Measurements from ENCODE around the gene ADAMTS7. TPM values are rescaled to one million over a fixed set of nuclear protein-coding genes. Genes with fewer than 3 reads are reported as not detected.
"Not testable (repeated sequence)": the region's sequence is repeated elsewhere in the genome, so short reads cannot be mapped to it uniquely, and the experiment has no call there.

The ADAMTS7 gene
- total RNA-seq, 1 donor, result 34.0 TPM

- Histone ChIP-seq H3K79me2 (ENCODE audit: insufficient read depth, low read length) (no peaks in the 10 kb centered on the region), H4K20me1 (ENCODE audit: insufficient read depth, low read length) (no peaks in the 10 kb centered on the region), H3K27ac (ENCODE audit: low read depth, low read length) (no peak overlapping the region), H3K36me3 (ENCODE audit: insufficient read depth, low read length) (no peaks in the 10 kb centered on the region), H2AFZ (ENCODE audit: low read length) (no peak overlapping the region), H3K27me3 (ENCODE audit: insufficient read depth, low read length) (no peaks in the 10 kb centered on the region), H3K4me3 (ENCODE audit: insufficient read depth, low read length) (no peak overlapping the region), H3K9me3 (ENCODE audit: low read depth, low read length) (no peaks in the 10 kb centered on the region), H3K4me2 (ENCODE audit: insufficient read depth, low read length) (no peak overlapping the region), H3K4me1 (ENCODE audit: insufficient read depth, low read length) (peaks cover 5% of the 10 kb centered on the region)
- TF ChIP-seq, protein P1, sequence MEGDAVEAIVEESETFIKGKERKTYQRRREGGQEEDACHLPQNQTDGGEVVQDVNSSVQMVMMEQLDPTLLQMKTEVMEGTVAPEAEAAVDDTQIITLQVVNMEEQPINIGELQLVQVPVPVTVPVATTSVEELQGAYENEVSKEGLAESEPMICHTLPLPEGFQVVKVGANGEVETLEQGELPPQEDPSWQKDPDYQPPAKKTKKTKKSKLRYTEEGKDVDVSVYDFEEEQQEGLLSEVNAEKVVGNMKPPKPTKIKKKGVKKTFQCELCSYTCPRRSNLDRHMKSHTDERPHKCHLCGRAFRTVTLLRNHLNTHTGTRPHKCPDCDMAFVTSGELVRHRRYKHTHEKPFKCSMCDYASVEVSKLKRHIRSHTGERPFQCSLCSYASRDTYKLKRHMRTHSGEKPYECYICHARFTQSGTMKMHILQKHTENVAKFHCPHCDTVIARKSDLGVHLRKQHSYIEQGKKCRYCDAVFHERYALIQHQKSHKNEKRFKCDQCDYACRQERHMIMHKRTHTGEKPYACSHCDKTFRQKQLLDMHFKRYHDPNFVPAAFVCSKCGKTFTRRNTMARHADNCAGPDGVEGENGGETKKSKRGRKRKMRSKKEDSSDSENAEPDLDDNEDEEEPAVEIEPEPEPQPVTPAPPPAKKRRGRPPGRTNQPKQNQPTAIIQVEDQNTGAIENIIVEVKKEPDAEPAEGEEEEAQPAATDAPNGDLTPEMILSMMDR (IDR thresholded peaks at IDR 0.05; ENCODE audit: extremely low read depth, low read depth, low read length), result no peak
- DNase-seq (ENCODE audit: insufficient read length, low spot score, missing footprints), result no peak
These were observed 35.8 kb downstream of the ADAMTS7 start for GRCh38 chr15:78775472-78775871.

- not testable (repeated sequence) for H4K20me1 ChIP-seq (ENCODE audit: insufficient read depth, low read length); H3K4me1 ChIP-seq (ENCODE audit: insufficient read depth, low read length); H3K27me3 ChIP-seq (ENCODE audit: insufficient read depth, low read length); H3K9me3 ChIP-seq (ENCODE audit: low read depth, low read length); H3K79me2 ChIP-seq (ENCODE audit: insufficient read depth, low read length); H3K27ac ChIP-seq (ENCODE audit: low read depth, low read length); H3K4me2 ChIP-seq (ENCODE audit: insufficient read depth, low read length); H3K4me3 ChIP-seq (ENCODE audit: insufficient read depth, low read length); H3K36me3 ChIP-seq (ENCODE audit: insufficient read depth, low read length); H2AFZ ChIP-seq (ENCODE audit: low read length); DNase-seq (ENCODE audit: insufficient read length, low spot score, missing footprints)
These were observed 36.7 kb downstream of the ADAMTS7 start for GRCh38 chr15:78774451-78774990.

DNA sequence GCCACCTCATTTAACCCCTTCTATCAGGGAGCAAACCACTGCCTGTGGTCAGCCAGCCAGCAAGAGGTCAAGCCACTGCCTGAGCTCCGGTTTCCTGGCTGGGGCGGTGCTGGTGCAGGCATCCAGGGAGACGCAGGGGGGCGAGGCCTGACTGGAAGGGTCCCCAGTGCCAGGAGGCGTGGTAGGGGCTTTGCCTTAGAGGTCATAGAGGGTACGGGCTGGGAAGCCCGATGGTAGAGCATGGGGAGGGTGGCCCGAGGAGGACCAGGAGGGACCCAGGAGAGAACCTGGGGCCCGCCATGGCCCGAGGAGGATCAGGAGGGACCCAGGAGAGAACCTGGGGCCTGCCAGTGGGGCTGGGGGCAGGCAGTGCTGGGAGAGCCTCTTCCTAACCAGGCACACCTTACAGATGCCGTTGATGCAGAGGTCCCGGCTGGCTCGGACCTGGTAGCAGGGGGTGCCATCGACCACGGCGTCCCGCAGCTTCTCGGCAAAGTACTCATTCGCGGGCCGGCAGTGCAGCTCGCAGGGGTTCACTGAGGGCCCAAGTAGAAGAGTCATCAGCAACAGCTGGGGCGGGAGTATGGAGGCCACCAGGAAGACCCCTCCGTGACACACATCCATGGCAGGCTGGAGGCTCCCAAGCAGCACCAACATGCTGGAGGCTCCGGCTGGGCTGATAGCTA is 37.4 kb downstream of the ADAMTS7 start:
- H3K4me1 ChIP-seq (ENCODE audit: insufficient read depth, low read length); H3K4me2 ChIP-seq (ENCODE audit: insufficient read depth, low read length): not testable (repeated sequence)

DNA sequence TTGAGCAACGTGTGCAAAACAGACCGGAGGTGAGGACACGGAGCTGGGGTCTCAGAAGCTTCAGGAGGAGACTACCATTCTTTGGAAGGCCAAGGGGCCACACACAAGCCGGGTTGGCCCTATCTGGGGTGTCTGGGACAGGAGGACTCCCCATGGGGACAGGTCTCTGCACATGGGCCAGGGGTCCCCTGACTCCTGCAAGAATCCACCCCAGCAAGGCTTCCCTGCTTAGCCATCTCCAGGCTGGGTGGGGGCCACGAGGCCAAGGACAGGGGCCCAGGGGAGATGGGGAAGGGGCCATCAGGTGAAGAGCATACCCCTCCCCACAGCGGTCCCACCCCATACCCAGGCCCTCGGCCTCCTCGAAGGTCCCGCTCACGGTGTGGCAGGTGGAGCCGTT is 38.5 kb downstream of the ADAMTS7 start:
- H3K27ac ChIP-seq (ENCODE audit: low read depth, low read length), result no peak overlapping the region
- TF ChIP-seq, protein P1 (IDR thresholded peaks at IDR 0.05; ENCODE audit: extremely low read depth, low read depth, low read length), result no peak
- no peak for DNase-seq (ENCODE audit: insufficient read length, low spot score, missing footprints)
- no peaks in the 10 kb centered on the region for H3K9me3 ChIP-seq (ENCODE audit: low read depth, low read length)
- no peaks in the 10 kb centered on the region for H4K20me1 ChIP-seq (ENCODE audit: insufficient read depth, low read length)
- peaks cover 5% of the 10 kb centered on the region for H3K4me1 ChIP-seq (ENCODE audit: insufficient read depth, low read length)
- H2AFZ ChIP-seq (ENCODE audit: low read length), result no peak overlapping the region
- no peaks in the 10 kb centered on the region for H3K36me3 ChIP-seq (ENCODE audit: insufficient read depth, low read length)
- H3K4me3 ChIP-seq (ENCODE audit: insufficient read depth, low read length), result no peak overlapping the region
- H3K4me2 ChIP-seq (ENCODE audit: insufficient read depth, low read length), result no peak overlapping the region
- no peaks in the 10 kb centered on the region for H3K27me3 ChIP-seq (ENCODE audit: insufficient read depth, low read length)
- H3K79me2 ChIP-seq (ENCODE audit: insufficient read depth, low read length), result no peaks in the 10 kb centered on the region

More for the DNA sequence above, 37.4 kb downstream of the ADAMTS7 start:
- H3K27ac ChIP-seq (ENCODE audit: low read depth, low read length); H3K27me3 ChIP-seq (ENCODE audit: insufficient read depth, low read length); H2AFZ ChIP-seq (ENCODE audit: low read length); H3K79me2 ChIP-seq (ENCODE audit: insufficient read depth, low read length); H3K36me3 ChIP-seq (ENCODE audit: insufficient read depth, low read length); H4K20me1 ChIP-seq (ENCODE audit: insufficient read depth, low read length); H3K9me3 ChIP-seq (ENCODE audit: low read depth, low read length); H3K4me3 ChIP-seq (ENCODE audit: insufficient read depth, low read length): not testable (repeated sequence)
- peak; percentile 4 for DNase-seq (ENCODE audit: insufficient read length, low spot score, missing footprints)

DNA sequence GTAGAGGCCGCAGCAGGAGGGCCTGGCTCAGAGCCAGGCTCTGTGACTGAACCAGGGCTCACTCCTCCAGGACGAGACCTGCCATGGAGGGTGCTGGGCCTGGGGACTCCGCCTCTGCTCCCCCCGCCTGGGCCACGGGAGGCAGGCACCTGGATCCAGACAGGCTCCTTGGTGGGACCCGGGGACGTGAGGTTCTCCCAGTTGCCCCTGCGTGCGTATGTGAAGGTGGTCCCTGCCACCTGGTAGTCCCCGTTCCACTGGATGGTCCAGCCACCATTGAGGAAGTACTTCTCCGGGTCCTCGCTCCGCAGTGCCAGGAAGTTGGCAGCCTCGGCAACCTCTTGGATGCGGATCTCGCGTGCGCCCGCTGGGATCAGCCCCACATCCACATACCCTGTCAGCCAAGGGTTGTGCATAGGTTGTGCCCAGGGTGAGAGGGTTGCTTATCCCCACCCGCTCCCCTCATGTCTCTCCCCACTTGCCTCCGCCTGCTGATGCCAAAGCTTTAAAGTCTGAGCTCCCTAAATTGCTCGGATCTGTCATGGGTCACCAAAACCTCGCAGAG is 39.7 kb downstream of the ADAMTS7 start:
- not testable (repeated sequence) for H3K27me3 ChIP-seq (ENCODE audit: insufficient read depth, low read length); H3K79me2 ChIP-seq (ENCODE audit: insufficient read depth, low read length); H4K20me1 ChIP-seq (ENCODE audit: insufficient read depth, low read length); H3K4me2 ChIP-seq (ENCODE audit: insufficient read depth, low read length); DNase-seq (ENCODE audit: insufficient read length, low spot score, missing footprints); H3K4me3 ChIP-seq (ENCODE audit: insufficient read depth, low read length); H3K27ac ChIP-seq (ENCODE audit: low read depth, low read length); H2AFZ ChIP-seq (ENCODE audit: low read length); H3K9me3 ChIP-seq (ENCODE audit: low read depth, low read length); H3K4me1 ChIP-seq (ENCODE audit: insufficient read depth, low read length); H3K36me3 ChIP-seq (ENCODE audit: insufficient read depth, low read length)

DNA sequence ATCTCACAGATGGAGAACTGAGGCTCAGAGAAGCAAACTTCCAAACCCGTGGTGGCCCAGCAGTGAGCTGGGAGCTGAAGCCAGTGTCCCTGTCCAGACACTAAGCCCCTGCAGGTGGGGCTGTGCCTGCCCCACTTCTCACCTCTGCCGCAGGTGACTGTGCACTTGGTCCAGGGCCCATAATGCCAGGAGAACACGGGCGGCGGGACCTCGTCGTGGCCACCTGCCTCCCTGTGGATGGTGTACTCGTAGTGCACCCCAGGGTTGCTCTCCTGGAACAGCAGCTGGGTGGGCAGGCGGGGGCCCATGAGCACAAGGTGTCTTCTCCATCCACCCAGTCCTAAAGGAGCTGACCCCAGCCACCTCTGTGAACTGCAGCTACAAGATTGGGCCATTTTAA is 40.2 kb downstream of the ADAMTS7 start:
- not testable (repeated sequence) for H3K4me2 ChIP-seq (ENCODE audit: insufficient read depth, low read length); H3K4me1 ChIP-seq (ENCODE audit: insufficient read depth, low read length); H3K27me3 ChIP-seq (ENCODE audit: insufficient read depth, low read length); H3K4me3 ChIP-seq (ENCODE audit: insufficient read depth, low read length); H2AFZ ChIP-seq (ENCODE audit: low read length); H4K20me1 ChIP-seq (ENCODE audit: insufficient read depth, low read length); H3K79me2 ChIP-seq (ENCODE audit: insufficient read depth, low read length); H3K27ac ChIP-seq (ENCODE audit: low read depth, low read length); H3K36me3 ChIP-seq (ENCODE audit: insufficient read depth, low read length); H3K9me3 ChIP-seq (ENCODE audit: low read depth, low read length)
- DNase-seq (ENCODE audit: insufficient read length, low spot score, missing footprints), result peak; percentile 42

DNA sequence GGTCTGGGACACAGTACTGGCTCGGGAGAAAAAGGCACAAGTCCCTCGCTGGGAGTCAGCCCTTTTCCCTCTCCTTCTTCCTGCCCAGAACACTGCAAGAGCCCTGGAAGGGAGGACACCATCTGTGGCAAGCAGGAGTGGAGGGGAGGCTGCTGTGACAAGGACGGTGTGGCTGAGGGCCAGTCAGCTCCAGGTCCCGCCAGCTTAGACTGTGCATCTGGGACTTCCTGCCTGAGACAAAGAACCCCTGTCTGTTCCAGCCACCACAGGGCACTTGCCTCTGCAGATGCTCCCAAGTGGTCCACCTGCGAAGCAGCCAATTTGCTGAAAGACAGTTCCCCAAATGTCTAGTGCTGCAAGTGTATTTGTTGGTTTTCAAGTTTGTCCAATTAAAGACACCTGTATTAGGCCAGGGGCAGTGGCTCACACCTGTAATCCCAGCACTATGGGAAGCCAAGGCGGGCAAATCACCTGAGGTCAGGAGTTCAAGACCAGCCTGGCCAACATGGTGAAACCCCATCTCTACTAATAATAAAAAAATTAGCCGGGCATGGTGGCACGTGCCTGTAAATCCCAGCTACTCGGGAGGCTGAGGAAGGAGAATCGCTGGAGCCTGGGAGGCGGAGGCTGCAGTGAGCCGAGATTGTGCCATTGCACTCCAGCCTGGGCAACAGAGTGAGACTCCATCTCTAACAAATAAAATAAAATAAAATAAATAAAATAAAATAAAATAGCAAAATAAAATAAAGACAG is 41.6 kb downstream of the ADAMTS7 start:
- H3K27me3 ChIP-seq (ENCODE audit: insufficient read depth, low read length); H2AFZ ChIP-seq (ENCODE audit: low read length): not testable (repeated sequence)

More for the DNA sequence above, 41.6 kb downstream of the ADAMTS7 start:
- not testable (repeated sequence) for DNase-seq (ENCODE audit: insufficient read length, low spot score, missing footprints); H3K36me3 ChIP-seq (ENCODE audit: insufficient read depth, low read length); H3K27ac ChIP-seq (ENCODE audit: low read depth, low read length); H3K4me1 ChIP-seq (ENCODE audit: insufficient read depth, low read length); H4K20me1 ChIP-seq (ENCODE audit: insufficient read depth, low read length); H3K9me3 ChIP-seq (ENCODE audit: low read depth, low read length); H3K4me3 ChIP-seq (ENCODE audit: insufficient read depth, low read length); H3K4me2 ChIP-seq (ENCODE audit: insufficient read depth, low read length); H3K79me2 ChIP-seq (ENCODE audit: insufficient read depth, low read length)

Measured in osteoblast (primary cell).